Measurements from ENCODE around the gene CNOT1.

DNA sequence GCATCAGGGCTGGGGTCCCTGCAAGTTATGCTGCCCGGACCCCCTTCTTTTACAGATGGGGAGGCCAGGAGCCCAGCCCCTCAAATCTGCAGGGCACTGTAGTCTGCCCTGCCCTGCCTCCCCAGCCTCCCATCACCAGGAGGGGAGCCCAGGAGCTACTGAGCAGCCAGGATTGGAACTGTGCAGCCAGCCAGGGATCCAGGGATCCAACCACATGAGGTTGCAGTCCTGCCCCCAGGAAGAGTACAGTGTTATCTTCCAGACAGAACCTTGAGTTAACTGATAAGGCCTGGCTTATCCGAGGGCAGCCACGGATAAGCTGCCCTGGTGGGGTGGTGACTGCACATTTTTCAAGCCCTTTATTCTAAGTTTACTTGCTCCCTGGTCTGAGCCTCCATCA lies 141.1 kb downstream of the CNOT1 start:
- TF ChIP-seq, protein P1, sequence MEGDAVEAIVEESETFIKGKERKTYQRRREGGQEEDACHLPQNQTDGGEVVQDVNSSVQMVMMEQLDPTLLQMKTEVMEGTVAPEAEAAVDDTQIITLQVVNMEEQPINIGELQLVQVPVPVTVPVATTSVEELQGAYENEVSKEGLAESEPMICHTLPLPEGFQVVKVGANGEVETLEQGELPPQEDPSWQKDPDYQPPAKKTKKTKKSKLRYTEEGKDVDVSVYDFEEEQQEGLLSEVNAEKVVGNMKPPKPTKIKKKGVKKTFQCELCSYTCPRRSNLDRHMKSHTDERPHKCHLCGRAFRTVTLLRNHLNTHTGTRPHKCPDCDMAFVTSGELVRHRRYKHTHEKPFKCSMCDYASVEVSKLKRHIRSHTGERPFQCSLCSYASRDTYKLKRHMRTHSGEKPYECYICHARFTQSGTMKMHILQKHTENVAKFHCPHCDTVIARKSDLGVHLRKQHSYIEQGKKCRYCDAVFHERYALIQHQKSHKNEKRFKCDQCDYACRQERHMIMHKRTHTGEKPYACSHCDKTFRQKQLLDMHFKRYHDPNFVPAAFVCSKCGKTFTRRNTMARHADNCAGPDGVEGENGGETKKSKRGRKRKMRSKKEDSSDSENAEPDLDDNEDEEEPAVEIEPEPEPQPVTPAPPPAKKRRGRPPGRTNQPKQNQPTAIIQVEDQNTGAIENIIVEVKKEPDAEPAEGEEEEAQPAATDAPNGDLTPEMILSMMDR (IDR thresholded peaks at IDR 0.05): no peak
- TF ChIP-seq POLR2A (IDR thresholded peaks at IDR 0.05): no peak

Data from right lobe of liver (tissue), 4 donors.